Measurements from ENCODE around the gene SLC2A14.
"Not testable (repeated sequence)": the region's sequence is repeated elsewhere in the genome, so short reads cannot be mapped to it uniquely, and the experiment has no call there.

The SLC2A14 gene

DNA sequence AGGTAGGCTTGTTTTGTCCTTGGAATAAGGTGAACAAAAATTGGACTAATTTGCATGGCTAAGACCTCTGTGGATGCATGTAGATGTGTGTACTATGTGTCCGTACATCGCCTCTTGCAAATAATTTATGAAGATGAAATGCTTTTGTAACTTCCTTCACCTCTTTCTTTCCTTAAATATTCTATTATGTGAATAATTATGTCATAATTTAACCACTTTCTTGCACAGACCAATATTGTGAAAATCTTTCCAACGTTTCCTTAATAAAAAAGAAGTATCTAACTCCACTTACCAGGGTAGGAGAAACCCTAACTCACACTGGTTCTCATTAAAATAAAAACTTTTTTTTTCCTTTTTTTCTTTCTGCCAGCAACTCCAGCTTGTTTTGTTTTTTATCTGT, 79.5 kb downstream of the SLC2A14 start:
- TF ChIP-seq, protein P1, sequence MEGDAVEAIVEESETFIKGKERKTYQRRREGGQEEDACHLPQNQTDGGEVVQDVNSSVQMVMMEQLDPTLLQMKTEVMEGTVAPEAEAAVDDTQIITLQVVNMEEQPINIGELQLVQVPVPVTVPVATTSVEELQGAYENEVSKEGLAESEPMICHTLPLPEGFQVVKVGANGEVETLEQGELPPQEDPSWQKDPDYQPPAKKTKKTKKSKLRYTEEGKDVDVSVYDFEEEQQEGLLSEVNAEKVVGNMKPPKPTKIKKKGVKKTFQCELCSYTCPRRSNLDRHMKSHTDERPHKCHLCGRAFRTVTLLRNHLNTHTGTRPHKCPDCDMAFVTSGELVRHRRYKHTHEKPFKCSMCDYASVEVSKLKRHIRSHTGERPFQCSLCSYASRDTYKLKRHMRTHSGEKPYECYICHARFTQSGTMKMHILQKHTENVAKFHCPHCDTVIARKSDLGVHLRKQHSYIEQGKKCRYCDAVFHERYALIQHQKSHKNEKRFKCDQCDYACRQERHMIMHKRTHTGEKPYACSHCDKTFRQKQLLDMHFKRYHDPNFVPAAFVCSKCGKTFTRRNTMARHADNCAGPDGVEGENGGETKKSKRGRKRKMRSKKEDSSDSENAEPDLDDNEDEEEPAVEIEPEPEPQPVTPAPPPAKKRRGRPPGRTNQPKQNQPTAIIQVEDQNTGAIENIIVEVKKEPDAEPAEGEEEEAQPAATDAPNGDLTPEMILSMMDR (IDR thresholded peaks at IDR 0.05) = no peak

DNA sequence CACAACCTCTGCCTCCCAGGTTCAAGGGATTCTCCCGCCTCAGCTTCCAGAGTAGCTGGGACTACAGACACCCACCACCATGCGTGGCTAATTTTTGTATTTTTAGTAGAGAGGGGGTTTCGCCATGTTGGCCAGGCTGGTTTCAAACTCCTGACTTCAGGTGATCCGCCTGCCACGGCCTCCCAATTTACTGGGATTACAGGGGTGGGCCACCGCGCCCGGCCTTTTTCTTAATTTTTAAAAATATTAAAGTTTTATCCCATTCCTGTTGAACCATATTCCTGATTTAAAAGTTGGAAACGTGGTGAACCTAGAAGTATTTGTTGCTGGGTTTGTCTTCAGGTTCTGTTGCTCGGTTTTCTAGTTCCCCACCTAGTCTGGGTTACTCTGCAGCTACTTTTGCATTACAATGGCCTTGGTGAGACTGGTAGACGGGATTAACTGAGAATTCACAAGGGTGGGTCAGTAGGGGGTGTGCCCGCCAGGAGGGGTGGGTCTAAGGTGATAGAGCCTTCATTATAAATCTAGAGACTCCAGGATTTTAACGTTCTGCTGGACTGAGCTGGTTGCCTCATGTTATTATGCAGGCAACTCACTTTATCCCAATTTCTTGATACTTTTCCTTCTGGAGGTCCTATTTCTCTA, 83.7 kb downstream of the SLC2A14 start, which contains the start of gene NANOG:
TSS of gene NANOG (plus strand) at position 519 of the 645 bp plus-strand sequence. CDS start 213 bp downstream, outside the sequence.
- TF ChIP-seq, protein P1 (IDR thresholded peaks at IDR 0.05) = not testable (repeated sequence)

DNA sequence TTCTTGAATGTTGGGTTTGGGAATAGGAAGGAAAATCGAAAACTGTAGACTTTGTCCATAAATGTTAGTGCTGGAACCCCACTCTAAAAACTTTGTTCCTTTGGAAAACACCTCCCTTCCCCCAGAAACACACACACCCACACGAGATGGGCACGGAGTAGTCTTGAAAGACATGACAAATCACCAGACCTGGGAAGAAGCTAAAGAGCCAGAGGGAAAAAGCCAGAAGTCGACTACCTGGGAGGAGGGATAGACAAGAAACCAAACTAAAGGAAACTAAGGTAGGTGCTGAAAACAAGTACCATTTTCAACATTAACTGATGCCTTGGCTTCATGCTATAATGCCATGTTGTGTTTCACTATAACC, 84.4 kb downstream of the SLC2A14 start:
- TF ChIP-seq, protein P1 (IDR thresholded peaks at IDR 0.05) = no peak

DNA sequence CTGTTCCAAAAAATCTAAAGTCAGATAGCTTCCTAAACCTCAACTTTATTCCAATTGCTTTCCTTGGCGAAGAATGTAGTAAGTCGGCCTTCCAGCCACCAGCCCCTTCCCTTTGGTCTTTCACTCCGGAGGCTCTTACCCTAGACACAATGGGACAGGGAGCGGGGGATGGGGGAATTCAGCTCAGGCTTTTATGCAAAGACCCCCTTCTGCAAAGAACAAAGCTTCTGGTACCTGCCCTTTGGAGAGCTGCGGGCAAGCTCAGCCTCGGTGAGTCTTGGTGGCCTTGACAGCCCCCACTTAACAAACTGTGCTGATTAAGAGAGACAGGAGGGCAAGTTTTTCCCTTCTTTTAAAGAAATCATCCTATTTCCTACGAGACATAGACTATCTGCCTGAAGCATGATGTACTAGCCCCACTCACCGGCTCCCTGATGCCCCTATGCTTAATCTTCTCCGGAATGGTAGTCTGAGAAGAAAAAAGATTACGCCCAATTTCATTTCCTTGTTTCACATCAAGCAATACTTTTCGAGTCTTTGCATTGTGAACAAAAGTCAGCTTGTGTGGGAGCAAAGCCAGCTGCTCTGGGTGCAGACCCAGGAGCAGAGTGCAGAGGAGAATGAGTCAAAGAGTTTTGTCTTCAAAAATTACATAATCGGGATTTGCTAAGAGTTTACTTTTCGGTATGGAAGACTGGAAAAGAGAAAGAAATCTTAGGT, 85.0 kb downstream of the SLC2A14 start:
- TF ChIP-seq, protein P1 (IDR thresholded peaks at IDR 0.05) = no peak

DNA sequence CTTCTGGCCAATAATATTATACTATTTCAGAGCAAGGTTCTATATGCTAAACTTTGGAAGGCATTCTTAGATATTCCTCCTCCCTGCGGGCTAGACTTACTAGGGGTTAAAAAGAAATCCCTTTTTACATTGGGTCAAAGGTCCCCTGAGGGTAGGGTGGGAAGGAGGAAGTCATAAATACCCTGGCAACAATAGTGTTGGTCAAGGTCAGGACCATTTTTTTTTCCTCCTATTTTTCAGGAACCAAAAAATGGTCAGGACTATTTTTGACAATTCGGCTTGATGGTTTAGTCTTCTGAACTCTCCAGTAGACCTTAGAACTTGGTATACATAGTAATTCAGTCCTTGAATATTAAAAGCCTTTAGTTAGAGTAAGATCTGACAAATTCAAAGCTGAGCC, 88.0 kb downstream of the SLC2A14 start:
- TF ChIP-seq, protein P1 (IDR thresholded peaks at IDR 0.05) = no peak

DNA sequence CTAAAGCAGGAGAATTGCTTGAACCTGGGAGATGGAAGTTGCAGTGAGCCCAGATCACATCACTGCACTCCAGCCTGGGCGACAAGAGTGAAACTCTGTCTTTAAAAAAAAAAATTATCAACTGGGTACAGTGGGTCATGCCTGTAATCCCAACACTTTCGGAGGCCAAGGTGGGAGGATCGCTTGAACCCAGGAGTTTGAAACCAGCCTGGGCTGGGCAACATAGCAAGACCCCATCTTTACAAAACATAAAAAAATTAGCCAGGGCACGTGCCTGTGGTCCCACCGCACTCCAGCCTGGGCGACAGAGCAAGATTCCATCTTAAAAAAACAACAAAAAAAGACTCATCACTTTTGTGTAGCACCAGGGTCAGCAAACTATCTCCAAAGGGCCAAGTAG, 90.7 kb downstream of the SLC2A14 start:
- TF ChIP-seq, protein P1 (IDR thresholded peaks at IDR 0.05) = no peak

DNA sequence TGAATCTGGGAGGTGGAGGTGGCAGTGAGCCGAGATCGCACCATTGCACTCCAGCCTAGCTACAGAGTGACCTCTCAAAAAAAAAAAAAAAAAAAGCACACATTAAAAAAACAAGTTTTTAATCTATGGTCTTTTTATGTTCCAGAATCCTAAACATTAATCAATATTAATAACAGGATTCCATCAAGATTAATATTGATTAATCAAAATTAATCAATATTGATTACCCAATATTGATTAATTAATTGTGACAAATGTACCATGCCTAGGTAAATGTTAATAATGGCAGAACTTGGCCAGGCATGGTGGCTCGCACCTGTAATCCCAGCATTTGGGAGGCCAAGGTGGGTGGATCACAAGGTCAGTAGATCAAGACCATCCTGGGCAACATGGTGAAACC, 91.4 kb downstream of the SLC2A14 start:
- TF ChIP-seq, protein P1 (IDR thresholded peaks at IDR 0.05) = no peak
